Endothelial cell of umbilical vein (primary cell): ENCODE data around the gene MYD88. TPM values are rescaled to one million over a fixed set of nuclear protein-coding genes. Genes with fewer than 3 reads are reported as not detected.

ENCODE experiments used
- BruUV-seq: library from RNA; stranded (reverse); fragments of 400-500 nt; replicated peaks from 2 replicates; lab custom pipeline; 2021; lab: Mats Ljungman, UMichigan
- CTCF ChIA-PET: fragments of 300-600, 350-600 bp; sonication (Branson Sonifier 250); formaldehyde crosslinking; loops from one replicate; lab custom pipeline; 2021; ENCODE audit warnings: antibody characterized with exemption, inconsistent platforms; lab: Charles Lee
- POLR2A ChIA-PET: fragments of 300-600, 350-600 bp; sonication (Branson Sonifier 250); formaldehyde crosslinking; loops from one replicate; lab custom pipeline; 2021; ENCODE audit warnings: antibody characterized with exemption, inconsistent platforms; lab: Charles Lee
- DNase-seq: peaks from one replicate; pipeline ENCODE4 v3.0.0-alpha.2; 2011; ENCODE audit warnings: low read depth, low spot score
- FAIRE-seq: peaks from 2 replicates; lab custom pipeline; 2011; peaks lifted over from hg19 to GRCh38; lab: Jason Lieb, UNC
- H2AFZ ChIP-seq: 2 replicates; pipeline ENCODE4 v1.6.0; 2012; ENCODE audit warnings: low read depth, low read length, control low read depth, inconsistent platforms
- H3K27ac ChIP-seq: 2 replicates; pipeline ENCODE4 v1.5.1; 2011; ENCODE audit warnings: low read depth, mild to moderate bottlenecking, control low read depth, low read length, moderate library complexity; ENCODE audit not compliant: insufficient read depth
- H3K27me3 ChIP-seq, 2 experiments: 2 replicates each; pipeline versions ENCODE4 v1.6.0 to v1.6.1; 2011; ENCODE audit warnings: low read length in 2 of 2, mixed read lengths in 1 of 2; ENCODE audit not compliant: control insufficient read depth in 2 of 2, insufficient read depth in 2 of 2
- H3K36me3 ChIP-seq, 2 experiments: 2 replicates in 1 of 2; 3 replicates in 1 of 2; pipeline ENCODE4 v1.5.1; 2011; ENCODE audit warnings: low read length in 2 of 2, mild to moderate bottlenecking in 1 of 2, moderate library complexity in 1 of 2; ENCODE audit not compliant: control insufficient read depth in 2 of 2, insufficient read depth in 2 of 2; ENCODE audit errors: extremely low read depth in 1 of 2
- H3K4me1 ChIP-seq: 3 replicates; pipeline ENCODE4 v1.5.1; 2011; ENCODE audit warnings: mild to moderate bottlenecking, low read length; ENCODE audit not compliant: control insufficient read depth, insufficient read depth; ENCODE audit errors: extremely low read depth
- H3K4me2 ChIP-seq: 2 replicates; pipeline ENCODE4 v1.6.1; 2011; ENCODE audit warnings: low read length, control low read depth, mixed read lengths; ENCODE audit not compliant: insufficient read depth
- H3K4me3 ChIP-seq, 3 experiments: fragments of 200-600 bp in 1 of 3; sonication (generic), shearing (Covaris generic) in 1 of 3; replicated peaks in 1 of 3; 2 replicates each; pipeline ENCODE4 v1.5.1; 2011 to 2016; ENCODE audit warnings: control low read depth in 3 of 3, low read length in 3 of 3, mild to moderate bottlenecking in 2 of 3, inconsistent platforms in 1 of 3, low read depth in 1 of 3, moderate library complexity in 1 of 3; ENCODE audit not compliant: insufficient read depth in 1 of 3
- H3K79me2 ChIP-seq: 2 replicates; pipeline ENCODE4 v1.6.0; 2012; ENCODE audit warnings: low read length, inconsistent platforms; ENCODE audit not compliant: control insufficient read depth, insufficient read depth
- H3K9ac ChIP-seq: replicated peaks from 2 replicates; pipeline ENCODE3; 2011; ENCODE audit warnings: low read length, control low read depth; ENCODE audit not compliant: insufficient read depth; ENCODE audit errors: extremely low read depth
- H3K9me1 ChIP-seq: replicated peaks from 3 replicates; pipeline ENCODE4 v1.6.0; 2011; ENCODE audit warnings: mild to moderate bottlenecking, low read length; ENCODE audit not compliant: control insufficient read depth, insufficient read depth; ENCODE audit errors: extremely low read depth
- H3K9me3 ChIP-seq: replicated peaks from 2 replicates; pipeline ENCODE4 v1.5.1; 2012; ENCODE audit warnings: low read length, inconsistent platforms; ENCODE audit not compliant: control insufficient read depth, insufficient read depth
- H4K20me1 ChIP-seq: replicated peaks from 2 replicates; pipeline ENCODE3; 2011; ENCODE audit warnings: mild to moderate bottlenecking, low read length; ENCODE audit not compliant: control insufficient read depth, insufficient read depth; ENCODE audit errors: extremely low read depth
- CTCF ChIP-seq, 2 donors: IDR thresholded peaks; 1 replicate in 1 of 2; 2 replicates in 1 of 2; pipeline ENCODE4 v1.5.1; 2011; ENCODE audit warnings: low read length in 2 of 2, mild to moderate bottlenecking in 2 of 2, moderate library complexity in 2 of 2, control low read depth in 1 of 2, inconsistent platforms in 1 of 2, low read depth in 1 of 2; ENCODE audit not compliant: insufficient read depth in 1 of 2; ENCODE audit errors: extremely low read depth in 1 of 2
- EZH2 ChIP-seq: IDR thresholded peaks from 2 replicates; pipeline ENCODE4 v1.6.1; 2012; ENCODE audit warnings: borderline replicate concordance, low read depth, mild to moderate bottlenecking, moderate library complexity, low read length, inconsistent platforms; ENCODE audit not compliant: severe bottlenecking
- FOS ChIP-seq: IDR thresholded peaks from 2 replicates; pipeline ENCODE4 v1.6.1; 2011; ENCODE audit warnings: mild to moderate bottlenecking, low read length, moderate library complexity, borderline replicate concordance; ENCODE audit not compliant: insufficient read depth
- GATA2 ChIP-seq: IDR thresholded peaks from 2 replicates; pipeline ENCODE4 v1.7.0; 2011; ENCODE audit warnings: low read depth, mild to moderate bottlenecking, moderate library complexity, mixed read lengths, low read length; ENCODE audit not compliant: insufficient read length, insufficient read depth
- JUN ChIP-seq: IDR thresholded peaks from 2 replicates; pipeline ENCODE4 v1.6.1; 2011; ENCODE audit warnings: borderline replicate concordance, low read depth; ENCODE audit not compliant: insufficient read length, insufficient read depth
- MYC ChIP-seq: IDR thresholded peaks from one replicate; pipeline ENCODE4 v1.6.1; 2011; ENCODE audit warnings: mild to moderate bottlenecking, low read depth, low read length
- POLR2A ChIP-seq: IDR thresholded peaks from 2 replicates; pipeline ENCODE4 v1.6.1; 2012; ENCODE audit warnings: low read depth, mild to moderate bottlenecking, control low read depth, low read length
- POLR2AphosphoS5 ChIP-seq: IDR thresholded peaks from 2 replicates; pipeline ENCODE4 v1.6.1; 2012; ENCODE audit warnings: low read depth, mild to moderate bottlenecking, control low read depth, low read length, moderate library complexity; ENCODE audit not compliant: insufficient read depth
- dilution Hi-C: fragments of 300-500 bp; cut with MboI; formaldehyde crosslinking; loops from one replicate; pipeline ENCODE4 v1.15.0; 2019; ENCODE audit warnings: low sequenced_read_pairs; ENCODE audit not compliant: extremely low pct_ligation_motif_present
- intact Hi-C: fragments of 100-400 bp; cut with micrococcal nuclease; formaldehyde crosslinking; loops from one replicate; pipeline ENCODE4 v1.10.0; 2022
- polyA plus RNA-seq, 4 experiments: library from polyadenylated mRNA; depleted of rRNA in 3 of 4; stranded (reverse) in 3 of 4; unstranded in 1 of 4; fragments of >200 nt; gene quantifications; 2 replicates each; pipeline versions ENCODE4 v1.2.1 to v1.2.3, GENCODE V29; 2011 to 2012; ENCODE audit warnings: missing spikeins in 1 of 4
- total RNA-seq: library from RNA; stranded (reverse); gene quantifications from 2 replicates; pipeline ENCODE4 v1.2.3, GENCODE V29; 2021

The MYD88 gene
- total and polyA plus RNA-seq, 2 donors (not counting 3 experiments of a cell fraction or from before 2014, with no cell fraction given), result 35.1 to 55.0 TPM

- peak overlapping the region; percentile 72 for H2AFZ ChIP-seq
- intact Hi-C loops, result no loop called here
- BruUV-seq, result no TSS peak
- H3K27me3 ChIP-seq, result no peaks in the 10 kb centered on the region
- H3K79me2 ChIP-seq, result peaks cover 29% of the 10 kb centered on the region
- peak overlapping the region; percentile 81 for H3K27ac ChIP-seq
- no peak for DNase-seq
- peak overlapping the region; percentile 44 to 62 (median 55) for H3K4me3 ChIP-seq
- no peak for TF ChIP-seq POLR2AphosphoS5
- TF ChIP-seq JUN, result no peak
- TF ChIP-seq MYC, result no peak
- no peak for TF ChIP-seq FOS
- no peak for TF ChIP-seq EZH2
- no peak for TF ChIP-seq POLR2A
- no peak for TF ChIP-seq CTCF (IDR thresholded peaks at IDR 0.05; ENCODE audit: extremely low read depth in 1 of 2, insufficient read depth in 1 of 2, low read depth in 1 of 2, low read length in 2 of 2)
- no peak for TF ChIP-seq GATA2
- H3K4me1 ChIP-seq, result peaks cover 4% of the 10 kb centered on the region
- H4K20me1 ChIP-seq, result no peaks in the 10 kb centered on the region
- FAIRE-seq, result no peak
- H3K36me3 ChIP-seq, result no peaks in the 10 kb centered on the region
- no peaks in the 10 kb centered on the region for H3K9me3 ChIP-seq
- H3K9me1 ChIP-seq, result no peaks in the 10 kb centered on the region
- peak overlapping the region; percentile 74 for H3K9ac ChIP-seq
- POLR2A ChIA-PET, result interaction anchor here (0.9 to 1.9 kb wide), 4 partner anchors 21 to 84 kb away, joined by 3 to 22 read pairs (median 4); partner anchors contain the start of gene ACAA1
- dilution Hi-C loops, result no loop called here
- H3K4me2 ChIP-seq, result peak overlapping the region; percentile 46
- CTCF ChIA-PET, result interaction anchor here (0.7 to 5.7 kb wide), 16 partner anchors 10 to 491 kb away, joined by 3 to 43 read pairs (median 4); partner anchors contain the start of genes ACAA1, EXOG, MYD88 and XYLB
Measured at GRCh38 chr3:38163841-38164642, 25.6 kb downstream of the MYD88 start.
